GM19372 (cell line): Measurements from ENCODE around the gene CTNNA1.

Experiments used
- ATAC-seq: cut with Tn5 transposase; IDR thresholded peaks from one replicate; pipeline ENCODE4 v1.9.1; 2021; ENCODE audit warnings: mild to moderate bottlenecking, low read depth, moderate library complexity; ENCODE audit not compliant: unreplicated experiment

CTNNA1 gene

DNA sequence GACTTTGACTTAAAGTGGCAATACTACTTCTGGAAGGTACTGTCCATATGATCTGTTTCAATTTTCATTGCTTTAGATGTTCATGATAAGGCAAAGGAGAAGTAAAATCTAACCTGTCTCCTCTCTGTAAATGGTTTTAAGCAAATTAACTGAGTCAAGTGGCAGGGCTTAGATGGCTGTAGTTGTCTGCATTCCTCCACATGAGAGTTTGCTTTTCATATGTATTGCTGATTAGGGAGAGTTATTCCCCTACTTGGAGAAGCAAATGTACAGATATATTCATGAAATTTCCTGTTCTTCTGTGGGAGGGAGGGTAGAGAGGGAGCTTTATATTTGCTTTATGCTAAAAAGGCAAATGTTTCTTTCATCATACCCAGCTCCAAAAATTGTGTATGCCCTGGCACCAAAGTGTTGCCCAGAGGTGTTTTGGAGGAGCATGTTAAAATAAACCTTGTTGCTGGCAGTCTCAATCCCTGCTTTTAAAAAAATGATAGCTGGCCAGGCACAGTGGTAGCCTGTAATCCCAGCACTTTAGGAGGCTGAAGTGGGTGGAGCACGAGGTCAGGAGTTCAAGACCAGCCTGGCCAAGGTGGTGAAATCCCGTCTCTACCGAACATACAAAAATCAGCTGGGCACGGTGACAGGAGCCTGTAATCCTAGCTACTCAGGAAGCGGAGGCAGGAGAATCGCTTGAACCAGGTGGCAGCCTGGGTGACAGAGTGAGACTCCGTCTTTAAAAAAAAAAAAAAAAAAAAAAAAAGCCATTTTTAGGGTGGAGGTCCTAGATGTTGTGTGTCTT lies 125.4 kb downstream of the CTNNA1 start:
- ATAC-seq: no peak

DNA sequence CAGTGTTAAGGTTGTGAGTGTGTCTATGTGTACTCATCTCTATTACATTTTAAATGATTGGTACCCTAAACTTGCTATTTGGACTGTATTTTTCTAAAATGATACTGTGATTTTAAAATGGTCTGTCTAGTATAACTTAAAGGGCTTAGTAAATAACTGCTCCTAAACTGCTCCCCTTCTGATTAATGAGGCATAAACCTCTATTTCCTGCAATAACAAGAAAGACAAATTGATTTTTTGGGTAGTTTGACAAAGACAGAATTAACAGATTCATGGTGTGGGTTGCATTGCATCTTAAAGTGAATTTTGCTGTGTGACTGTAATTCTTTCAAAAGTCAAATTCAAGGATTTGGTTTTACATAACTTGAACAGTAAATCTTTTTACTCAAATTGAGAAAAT lies 130.0 kb downstream of the CTNNA1 start:
- ATAC-seq: no peak

DNA sequence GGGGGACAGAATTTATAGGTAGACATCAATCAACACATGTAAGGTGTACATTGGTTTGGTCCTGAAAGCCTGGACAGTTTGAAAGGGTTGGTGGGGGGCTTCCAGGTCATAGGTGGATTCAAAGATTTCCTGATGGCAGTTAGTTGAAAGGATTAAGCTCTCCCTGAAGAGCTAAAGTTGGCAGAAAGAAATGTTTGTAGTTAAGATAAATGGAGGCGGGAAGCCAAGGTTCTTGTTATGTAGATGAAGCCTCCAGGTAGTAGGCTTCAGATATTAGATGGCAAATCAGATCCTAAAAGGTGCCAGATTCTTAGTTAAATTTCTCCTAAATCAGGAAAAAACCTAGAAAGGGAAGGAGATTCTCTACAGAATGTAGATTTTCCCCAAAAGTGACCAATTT lies 130.9 kb downstream of the CTNNA1 start:
- ATAC-seq: no peak

DNA sequence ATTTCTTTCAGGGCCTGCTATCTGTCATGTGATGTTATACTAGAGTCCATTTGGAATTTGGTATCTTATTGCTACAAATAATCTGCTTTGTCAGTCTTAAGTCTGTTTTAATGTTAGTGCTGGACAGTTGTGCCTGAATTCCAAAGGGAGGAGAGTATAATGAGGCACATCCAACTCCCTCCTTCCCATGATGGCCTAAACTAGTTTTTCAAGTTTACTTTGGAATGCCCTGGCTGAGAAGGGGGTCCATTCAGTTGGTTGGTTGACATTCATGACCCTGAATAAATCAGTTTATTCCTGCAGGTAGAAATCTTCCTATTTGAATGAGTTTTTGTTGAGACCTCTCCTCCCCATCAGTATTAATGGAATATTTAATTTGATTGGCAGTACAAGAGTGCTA lies 131.3 kb downstream of the CTNNA1 start:
- ATAC-seq: no peak

DNA sequence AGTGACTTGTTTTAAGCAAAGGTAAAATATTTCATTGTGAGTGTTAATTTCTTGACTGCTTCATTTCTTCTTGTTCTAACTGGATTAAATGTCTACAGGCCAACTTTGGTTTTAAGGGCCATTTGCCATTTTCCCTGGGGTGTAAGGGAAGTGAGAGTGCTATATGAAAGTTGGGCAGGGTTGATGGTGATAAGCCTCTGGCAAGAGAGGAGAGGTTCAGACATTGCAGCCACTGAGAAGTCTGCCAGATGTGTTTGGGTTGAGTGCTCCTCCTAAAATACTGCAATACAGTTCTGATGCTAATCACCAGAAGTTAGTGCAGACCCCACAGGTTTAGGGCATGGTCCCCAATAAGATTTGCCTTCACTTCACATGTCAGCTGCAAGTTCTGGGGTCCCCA lies 136.8 kb downstream of the CTNNA1 start:
- no peak for ATAC-seq

DNA sequence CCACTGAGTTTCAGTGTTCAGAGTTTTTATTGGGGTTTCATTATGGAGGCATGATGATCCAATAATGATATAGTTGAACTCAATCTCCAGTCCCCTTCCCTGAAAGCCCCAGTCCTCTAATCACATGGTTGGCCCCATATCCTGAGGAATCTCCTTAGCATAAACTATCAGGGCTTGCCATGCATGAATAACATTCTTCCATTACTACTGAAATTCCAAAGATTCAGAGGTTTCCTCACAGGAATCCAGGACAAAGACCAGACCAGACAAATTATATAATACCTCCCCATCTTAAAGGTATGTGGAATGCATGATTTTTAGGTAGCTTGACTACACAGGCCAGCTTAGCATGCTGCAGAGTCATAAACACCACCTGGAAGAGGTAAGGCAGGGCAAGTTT lies 137.4 kb downstream of the CTNNA1 start:
- no peak for ATAC-seq

DNA sequence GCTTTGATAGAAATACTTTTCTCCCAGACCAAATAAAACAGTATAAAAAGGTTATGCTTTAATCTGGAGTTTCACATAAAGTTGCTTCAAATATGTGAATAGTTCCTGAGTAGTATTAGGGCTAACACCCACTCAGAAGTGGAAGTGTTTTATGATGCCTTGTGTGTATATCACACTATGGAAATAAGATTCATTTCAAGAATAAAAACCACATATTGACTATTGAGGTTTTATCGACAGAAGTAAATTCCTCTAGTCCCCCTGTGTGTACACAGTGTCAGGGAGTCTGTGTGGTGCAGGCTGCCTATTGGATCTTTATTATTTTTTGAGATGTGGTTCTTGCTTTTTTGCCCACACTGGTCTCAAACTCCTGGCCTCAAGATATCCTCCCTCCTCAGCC lies 142.7 kb downstream of the CTNNA1 start:
- no peak for ATAC-seq

DNA sequence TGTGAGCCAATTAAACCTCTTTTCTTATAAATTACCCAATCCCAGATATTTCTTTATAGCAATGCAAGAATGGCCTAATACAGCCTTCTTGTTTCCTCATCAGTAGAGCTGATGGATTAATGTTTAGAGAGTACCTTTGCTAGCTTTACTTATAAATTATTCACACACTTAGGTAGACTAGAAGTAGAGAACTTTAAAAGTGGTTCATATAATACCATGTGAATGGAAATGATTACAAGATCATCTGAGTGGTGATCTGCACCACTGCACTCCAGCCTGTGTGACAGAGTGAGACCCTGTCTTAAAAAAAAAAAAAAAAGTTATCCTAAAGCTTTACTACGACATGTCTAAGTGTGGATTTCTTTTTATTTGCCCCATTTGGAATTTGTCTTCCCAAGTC lies 145.1 kb downstream of the CTNNA1 start:
- ATAC-seq: no peak

DNA sequence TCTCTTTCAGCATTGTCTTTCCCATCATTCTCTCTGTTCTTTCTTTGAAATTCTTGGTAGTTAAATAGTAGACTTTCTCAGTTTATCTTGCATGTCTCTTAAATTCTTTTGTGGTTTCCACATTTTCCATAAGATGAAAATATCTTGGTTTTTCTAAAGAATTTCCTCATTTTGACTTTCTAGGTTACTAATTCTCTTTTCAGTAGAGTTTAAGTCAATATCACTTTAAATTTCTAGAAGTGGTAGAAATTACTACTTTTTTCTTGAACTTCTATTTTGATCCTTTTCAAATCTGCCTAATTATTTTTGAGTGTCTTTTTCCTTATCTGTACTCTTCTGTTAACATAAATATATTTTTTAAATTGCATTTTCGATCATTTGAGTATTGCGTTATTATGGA lies 145.5 kb downstream of the CTNNA1 start:
- no peak for ATAC-seq

DNA sequence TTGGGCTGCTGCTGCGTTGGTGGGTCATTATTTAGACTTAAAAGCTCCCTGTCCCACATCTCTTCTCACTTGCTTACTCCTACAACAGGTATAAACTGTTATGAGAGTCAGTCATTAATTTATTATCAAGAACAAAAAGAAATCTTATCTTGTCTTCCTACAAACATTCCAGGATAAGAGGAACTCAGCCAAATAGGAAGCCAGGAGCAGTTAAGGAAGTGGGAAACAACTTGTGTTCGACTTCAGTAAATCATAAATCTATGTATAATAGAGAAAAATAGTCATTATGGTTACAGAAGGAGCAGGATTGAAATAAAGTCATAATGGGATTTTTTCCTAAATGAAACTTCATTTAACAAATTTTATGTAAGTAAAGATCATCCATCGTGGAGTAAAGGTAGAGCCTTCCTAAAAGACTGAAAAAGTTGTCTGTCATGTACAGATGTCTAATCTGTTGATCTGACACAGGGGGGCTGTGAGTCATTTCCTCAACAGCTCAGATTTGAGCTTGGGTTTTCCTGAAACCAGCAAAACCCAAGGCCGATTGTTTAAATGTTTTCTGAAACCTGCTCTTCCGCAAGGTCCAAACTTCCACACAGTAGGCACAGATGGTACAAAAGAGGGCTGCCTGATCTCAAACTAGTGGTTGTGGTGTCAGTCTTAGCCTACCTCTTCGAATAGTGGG lies 147.2 kb downstream of the CTNNA1 start:
- no peak for ATAC-seq

DNA sequence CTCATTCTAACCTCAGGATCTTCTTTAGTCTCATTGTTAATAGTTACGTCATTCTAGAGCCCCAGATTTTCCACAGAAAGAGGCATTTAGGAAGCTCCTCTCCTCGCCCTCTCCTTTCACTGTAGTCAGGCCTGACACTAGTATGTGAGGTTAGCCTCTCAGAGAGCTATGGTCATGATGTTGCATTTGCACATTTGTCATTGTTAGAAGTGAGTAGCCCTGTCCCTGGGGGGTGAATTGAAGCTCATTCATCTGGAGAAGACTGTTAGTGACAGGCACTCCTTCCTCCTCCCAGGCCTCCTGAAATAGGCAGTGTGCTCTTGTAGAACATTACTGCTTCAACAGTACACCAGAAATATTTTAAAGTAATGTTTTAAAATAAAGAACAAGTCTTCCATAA lies 148.5 kb downstream of the CTNNA1 start:
- ATAC-seq: no peak

DNA sequence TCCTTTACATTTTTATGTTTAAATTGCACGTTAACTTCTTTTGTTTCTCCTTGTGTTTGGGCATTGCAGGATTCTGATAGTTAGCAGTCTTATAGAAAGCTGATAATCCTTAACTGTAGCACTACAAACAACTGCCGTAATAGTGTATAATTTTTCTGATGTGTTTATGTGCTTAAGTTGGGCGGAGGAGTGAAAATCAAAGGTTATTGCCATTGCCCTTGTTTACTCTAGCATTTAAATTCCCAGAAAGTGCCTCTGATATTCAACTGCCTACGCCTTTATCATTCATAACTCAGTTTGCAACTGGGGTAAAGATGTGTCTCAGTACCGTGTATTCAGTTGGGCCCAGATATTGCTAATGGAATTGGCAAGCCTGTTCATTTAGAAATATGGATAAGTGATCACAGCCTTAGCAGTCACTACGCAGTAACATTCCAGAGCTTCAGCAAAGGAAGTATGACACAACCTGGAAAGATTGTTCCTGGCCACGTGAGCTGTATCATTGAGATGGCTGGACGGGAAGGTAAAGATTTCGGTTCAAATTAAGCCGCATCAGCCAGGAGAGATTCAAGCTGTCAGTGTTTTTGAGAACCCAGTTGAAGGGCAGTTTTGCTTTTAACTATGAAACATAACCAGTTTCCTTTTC lies 150.0 kb downstream of the CTNNA1 start:
- ATAC-seq: no peak

DNA sequence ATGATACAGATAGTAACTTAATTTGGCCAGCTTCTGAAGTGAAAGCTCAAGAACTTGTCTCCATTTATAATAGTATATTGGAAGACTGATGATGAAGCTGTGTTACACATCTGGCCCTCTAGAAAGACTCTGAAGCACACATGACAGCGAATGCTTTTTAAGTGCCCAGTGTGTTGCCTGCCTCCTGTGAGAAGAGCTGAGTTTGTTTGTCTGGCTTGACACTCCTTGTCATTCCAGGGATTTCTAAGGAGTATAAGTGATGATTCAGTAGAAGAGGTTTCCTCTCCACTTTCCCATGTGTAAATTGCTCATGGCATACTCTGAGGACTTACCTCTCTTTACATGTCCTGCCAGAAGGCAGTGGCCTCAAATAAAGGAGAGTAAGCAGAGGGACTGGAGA lies 152.3 kb downstream of the CTNNA1 start:
- no peak for ATAC-seq

DNA sequence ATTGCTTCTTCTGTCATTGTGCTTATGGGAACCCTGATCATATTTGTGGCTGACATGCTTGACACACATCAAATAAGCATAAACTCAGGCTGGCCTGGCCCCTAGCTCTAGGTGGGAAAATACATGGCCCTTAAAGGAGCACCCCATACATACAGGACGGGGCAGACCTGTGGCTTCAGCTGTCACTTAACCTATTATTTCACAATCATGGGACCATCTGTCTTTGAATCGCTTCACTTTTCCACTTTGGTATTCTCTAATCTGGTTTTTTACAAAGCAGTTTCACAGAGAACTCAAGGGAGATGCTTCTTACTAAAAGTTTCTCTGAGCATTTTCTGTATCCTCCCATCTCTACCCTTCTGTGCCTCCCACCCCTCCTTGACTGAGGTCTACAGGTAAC lies 156.5 kb downstream of the CTNNA1 start:
- no peak for ATAC-seq

DNA sequence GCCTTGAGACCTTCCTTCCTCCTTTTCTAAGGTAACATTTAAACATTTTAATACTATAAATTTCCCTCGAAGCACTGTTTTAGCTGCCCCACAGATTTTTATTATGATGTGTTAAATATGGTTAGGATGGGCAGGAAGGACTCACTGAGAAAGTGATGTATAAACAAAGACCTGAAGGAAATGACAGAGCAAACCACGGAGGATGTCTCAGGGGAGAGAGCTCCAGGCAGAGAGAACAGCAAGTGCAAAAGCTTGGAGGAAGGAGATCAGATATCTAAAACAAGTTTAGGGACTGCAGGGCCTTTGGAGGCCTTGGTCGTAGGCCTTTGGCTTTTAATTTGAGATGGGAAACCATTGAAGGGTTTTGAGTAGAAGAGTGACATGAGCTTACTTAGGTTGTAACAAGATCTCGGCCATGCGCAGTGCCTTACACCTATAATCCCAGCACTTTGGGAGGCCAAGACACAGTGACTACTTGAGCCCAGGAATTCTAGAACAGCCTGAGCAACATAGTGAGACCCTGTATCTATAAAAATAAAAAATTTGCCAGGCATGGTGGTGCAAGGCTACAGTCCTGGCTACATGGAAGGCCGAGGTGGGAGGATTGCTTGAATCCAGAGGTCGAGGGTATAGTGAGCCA lies 157.4 kb downstream of the CTNNA1 start:
- no peak for ATAC-seq

DNA sequence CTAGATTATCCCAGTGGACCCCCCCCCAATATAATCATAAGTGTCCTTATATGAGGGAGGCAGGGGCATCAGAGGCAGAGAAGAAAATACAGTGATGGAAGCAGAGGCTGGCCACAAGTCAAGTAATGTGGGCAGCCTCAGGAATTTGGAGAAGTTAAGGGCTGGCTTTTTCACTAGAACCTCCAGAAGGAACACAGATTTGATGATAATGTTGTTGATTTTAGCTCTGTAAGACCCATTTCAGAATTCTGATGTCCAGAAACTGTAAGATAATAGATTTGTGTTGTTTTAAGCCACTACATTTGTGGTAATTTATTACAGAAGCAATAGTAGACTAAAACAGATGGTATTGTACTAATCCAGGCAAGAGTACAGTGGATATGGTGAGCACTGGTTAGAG lies 158.2 kb downstream of the CTNNA1 start:
- no peak for ATAC-seq

DNA sequence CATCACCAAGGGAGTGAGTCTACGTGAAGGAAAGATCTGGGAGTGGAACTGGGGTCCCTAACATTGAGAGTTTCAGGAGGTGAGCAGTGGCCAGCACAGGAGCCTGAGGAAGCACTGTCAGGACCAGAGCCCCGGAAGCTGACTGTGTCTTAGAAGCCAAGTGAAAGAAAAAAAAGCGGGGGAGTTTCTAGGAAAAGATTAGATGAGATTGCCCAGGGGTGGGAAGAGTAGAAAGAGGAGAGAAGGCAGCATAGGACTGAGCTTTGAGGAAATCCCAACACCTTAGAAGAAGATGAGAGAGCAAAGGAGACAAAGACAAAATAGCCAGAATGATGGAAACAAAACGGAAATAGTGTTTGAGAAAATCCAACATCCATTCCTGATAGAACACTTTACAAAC lies 158.9 kb downstream of the CTNNA1 start:
- ATAC-seq: no peak

DNA sequence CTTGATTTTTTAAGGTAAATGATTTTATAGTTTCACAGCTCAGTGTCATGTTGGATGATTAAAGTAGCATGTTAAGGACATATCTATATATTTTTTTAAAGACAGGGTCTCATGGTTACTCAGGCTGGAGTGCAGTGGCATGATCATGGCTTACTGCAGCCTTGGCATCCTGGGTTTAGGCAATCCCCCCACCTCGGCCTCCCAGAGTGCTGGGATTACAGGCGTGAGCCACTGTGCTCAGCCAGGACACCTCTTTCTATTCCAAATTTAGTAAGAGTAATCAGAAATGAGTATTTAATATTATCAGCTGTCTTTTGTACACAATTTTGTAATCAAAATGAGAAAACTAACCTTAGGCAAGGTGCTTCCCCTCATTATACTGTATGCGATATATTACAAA lies 160.5 kb downstream of the CTNNA1 start:
- ATAC-seq: no peak

DNA sequence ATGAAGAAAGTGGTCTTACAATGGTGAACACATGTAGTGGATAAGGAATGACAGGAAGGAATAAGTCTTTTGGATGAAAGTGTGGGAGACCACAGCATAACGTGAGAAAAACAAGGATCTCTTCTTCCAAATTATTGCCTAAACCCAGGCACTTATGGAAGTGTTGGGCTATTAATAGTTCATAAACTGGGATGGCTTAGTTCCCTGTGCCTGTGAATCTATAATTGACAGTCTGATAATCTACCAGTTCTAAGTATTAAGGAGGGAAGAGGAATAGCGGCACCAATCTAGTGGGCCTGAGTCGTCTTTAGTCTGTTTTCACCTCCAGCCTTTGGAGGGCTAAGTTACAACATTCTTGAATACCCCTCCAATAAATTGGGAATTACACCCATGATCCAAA lies 161.1 kb downstream of the CTNNA1 start:
- no peak for ATAC-seq

DNA sequence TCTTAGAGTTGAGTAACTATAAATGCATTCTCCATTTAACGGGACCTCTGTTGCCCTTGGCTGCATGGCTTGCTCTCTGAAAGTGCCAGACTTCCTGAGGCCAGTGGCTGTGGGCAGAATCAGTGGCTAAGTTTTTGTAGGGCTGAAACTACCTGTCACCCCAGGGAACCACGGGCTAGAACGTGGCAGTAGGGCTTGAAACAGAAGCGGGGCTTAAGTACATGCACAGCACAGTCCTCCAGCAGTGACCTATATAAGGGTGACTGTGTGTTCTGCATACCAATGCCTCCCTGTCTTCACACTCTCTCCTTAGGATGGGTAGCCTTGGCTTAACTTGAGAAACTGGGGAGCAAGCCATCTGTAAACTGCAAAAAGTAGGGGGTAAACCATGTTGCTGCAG lies 165.5 kb downstream of the CTNNA1 start:
- no peak for ATAC-seq

DNA sequence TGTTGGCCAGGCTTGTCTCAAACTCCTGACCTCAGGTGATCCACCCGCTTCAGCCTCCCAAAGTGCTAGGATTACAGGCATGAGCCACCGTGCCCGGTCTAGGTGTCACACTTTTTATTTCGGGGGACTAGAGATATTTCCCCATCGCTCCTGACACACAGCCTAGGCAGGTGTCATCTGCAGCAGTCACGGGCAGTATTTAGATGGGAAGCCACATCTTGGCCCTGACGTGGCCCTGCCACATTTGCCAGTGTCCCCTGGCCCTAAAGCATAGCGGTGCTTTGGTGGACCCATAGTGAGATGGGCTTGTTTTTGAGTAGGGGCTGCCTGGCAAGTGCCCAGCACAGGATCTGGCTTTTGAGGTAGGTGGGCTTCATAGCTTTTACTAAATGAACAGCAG lies 167.0 kb downstream of the CTNNA1 start:
- no peak for ATAC-seq
